Measurements from ENCODE around the gene DPM3. TPM values are rescaled to one million over a fixed set of nuclear protein-coding genes. Genes with fewer than 3 reads are reported as not detected.

The DPM3 gene
- total and polyA plus RNA-seq, 2 donors (not counting 1 experiment from before 2014, with no cell fraction given) = 39.9 to 97.3 TPM

DNA sequence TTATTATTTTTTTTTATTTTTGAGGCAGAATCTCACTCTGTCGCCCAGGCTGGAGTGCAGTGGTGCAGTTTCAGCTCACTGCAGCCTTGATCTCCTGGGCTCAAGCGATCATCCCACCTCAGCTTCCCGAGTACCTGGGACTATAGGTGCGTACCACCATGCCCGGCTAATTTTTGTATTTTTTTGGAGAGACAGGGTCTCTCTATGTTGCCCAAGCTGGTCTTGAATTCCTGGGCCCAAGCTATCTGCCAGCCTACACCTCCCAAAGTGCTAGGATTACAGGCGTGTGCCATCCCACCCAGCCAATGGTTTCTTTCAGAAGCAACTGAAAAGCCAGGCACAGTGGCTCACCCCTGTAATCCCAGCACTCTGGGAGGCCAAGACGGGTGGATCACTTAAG lies 30.5 kb upstream of the DPM3 start:
- H3K4me3 ChIP-seq (ENCODE audit: control extremely low read depth in 1 of 5, extremely low read depth in 1 of 5, insufficient read depth in 1 of 5, low read depth in 2 of 5, low read length in 4 of 5) = no peak overlapping the region
- DNase-seq = no peak
- peaks cover 34 to 48% of the 10 kb centered on the region in 2 donors for H3K4me1 ChIP-seq (ENCODE audit: control insufficient read depth in 2 of 2, insufficient read depth in 2 of 2, low read length in 2 of 2)
- peaks cover 0 to 21% of the 10 kb centered on the region in 2 experiments for H3K36me3 ChIP-seq (replicated peaks in 1 of 2; ENCODE audit: control extremely low read depth in 1 of 2, control insufficient read depth in 1 of 2, extremely low read depth in 1 of 2, insufficient read depth in 2 of 2, low read length in 1 of 2)
- H3K4me1 Mint-ChIP-seq = peaks cover 46% of the 10 kb centered on the region
- H3K27me3 Mint-ChIP-seq = no peaks in the 10 kb centered on the region
- peaks cover 42% of the 10 kb centered on the region for H3K79me2 ChIP-seq (ENCODE audit: control insufficient read depth, insufficient read depth, low read length)
- H4K20me1 ChIP-seq (ENCODE audit: control insufficient read depth, insufficient read depth, low read length, poor library complexity, severe bottlenecking) = no peaks in the 10 kb centered on the region
- CTCF ChIA-PET = interaction anchor here (0.7 to 12.7 kb wide), 7 partner anchors 7 to 95 kb away, joined by 3 to 307 read pairs (median 7); no protein-coding TSS in a partner anchor
- no peak overlapping the region for H3K4me2 ChIP-seq (replicated peaks; ENCODE audit: low read depth, low read length, poor library complexity, severe bottlenecking)
- intact Hi-C loops (cut with micrococcal nuclease) = loop anchor here (5.0 kb wide), 2 partner anchors 71 to 199 kb away; partner anchors contain the start of genes CKS1B and SHC1
- no peak overlapping the region for H3K4me3 Mint-ChIP-seq
- H3K9me3 ChIP-seq (ENCODE audit: control extremely low read depth in 1 of 3, control insufficient read depth in 2 of 3, insufficient read depth in 1 of 3, low read length in 2 of 3) = no peaks in the 10 kb centered on the region
- WGBS (ENCODE audit: insufficient coverage) = 98% methylated on average over 7 of the region's 7 CpGs
- no peak overlapping the region for H3K27ac Mint-ChIP-seq
- no peak overlapping the region for H3K27ac ChIP-seq (ENCODE audit: low read length in 2 of 2)
- TF ChIP-seq, protein P1, sequence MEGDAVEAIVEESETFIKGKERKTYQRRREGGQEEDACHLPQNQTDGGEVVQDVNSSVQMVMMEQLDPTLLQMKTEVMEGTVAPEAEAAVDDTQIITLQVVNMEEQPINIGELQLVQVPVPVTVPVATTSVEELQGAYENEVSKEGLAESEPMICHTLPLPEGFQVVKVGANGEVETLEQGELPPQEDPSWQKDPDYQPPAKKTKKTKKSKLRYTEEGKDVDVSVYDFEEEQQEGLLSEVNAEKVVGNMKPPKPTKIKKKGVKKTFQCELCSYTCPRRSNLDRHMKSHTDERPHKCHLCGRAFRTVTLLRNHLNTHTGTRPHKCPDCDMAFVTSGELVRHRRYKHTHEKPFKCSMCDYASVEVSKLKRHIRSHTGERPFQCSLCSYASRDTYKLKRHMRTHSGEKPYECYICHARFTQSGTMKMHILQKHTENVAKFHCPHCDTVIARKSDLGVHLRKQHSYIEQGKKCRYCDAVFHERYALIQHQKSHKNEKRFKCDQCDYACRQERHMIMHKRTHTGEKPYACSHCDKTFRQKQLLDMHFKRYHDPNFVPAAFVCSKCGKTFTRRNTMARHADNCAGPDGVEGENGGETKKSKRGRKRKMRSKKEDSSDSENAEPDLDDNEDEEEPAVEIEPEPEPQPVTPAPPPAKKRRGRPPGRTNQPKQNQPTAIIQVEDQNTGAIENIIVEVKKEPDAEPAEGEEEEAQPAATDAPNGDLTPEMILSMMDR (IDR thresholded peaks at IDR 0.05) = no peak
- TF ChIP-seq EZH2 (IDR thresholded peaks at IDR 0.05; ENCODE audit: borderline replicate concordance, insufficient read depth, low read depth, low read length, poor library complexity, severe bottlenecking) = no peak
- H3K9ac ChIP-seq (ENCODE audit: low read length) = no peak overlapping the region
- H3K9me3 Mint-ChIP-seq (ENCODE audit: insufficient read depth) = no peaks in the 10 kb centered on the region
- H3K27me3 ChIP-seq (replicated peaks in 1 of 4; ENCODE audit: control extremely low read depth in 1 of 4, control insufficient read depth in 3 of 4, insufficient read depth in 4 of 4, low read length in 3 of 4) = no peaks in the 10 kb centered on the region
- no peak overlapping the region for H2AFZ ChIP-seq (ENCODE audit: insufficient read depth, low read depth, low read length, poor library complexity, severe bottlenecking)
- ATAC-seq (ENCODE audit: low read depth) = no peak
- POLR2A ChIA-PET = interaction anchor here (0.7 to 0.8 kb wide), 4 partner anchors 25 to 165 kb away, joined by 3 to 6 read pairs (median 5); no protein-coding TSS in a partner anchor

DNA sequence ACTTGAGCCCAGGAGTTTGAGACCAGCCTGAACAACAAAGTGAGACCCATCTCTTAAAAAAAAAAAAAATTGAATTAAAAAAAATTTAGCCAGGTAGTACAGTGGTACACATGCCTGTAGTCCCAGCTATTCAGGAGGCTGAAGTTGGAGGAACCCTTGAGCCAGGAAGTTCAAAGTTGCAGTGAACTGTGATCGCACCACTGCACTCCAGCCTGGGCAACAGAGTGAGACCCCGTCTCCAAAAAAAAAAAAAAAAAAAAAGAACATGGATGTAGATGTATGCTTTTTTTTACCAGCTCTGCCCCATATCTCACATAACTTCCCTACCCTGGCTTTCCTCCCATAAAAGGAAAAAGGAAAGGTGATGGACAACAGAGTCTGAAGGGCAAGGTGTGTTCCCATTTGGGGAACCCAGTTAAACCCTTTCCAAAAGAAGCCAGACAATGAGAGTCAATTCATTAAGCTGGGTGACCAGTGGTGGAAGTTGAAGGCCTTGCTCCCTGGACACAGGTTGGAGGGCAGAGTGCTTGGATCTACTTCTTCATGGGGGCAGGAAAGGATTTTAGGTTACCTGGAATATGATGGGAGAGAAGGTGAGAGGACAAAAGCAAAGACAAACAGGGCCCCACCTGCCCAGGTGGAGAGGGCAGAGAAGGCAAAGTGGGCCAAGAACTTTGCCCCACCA lies 29.9 kb upstream of the DPM3 start:
- ChIA-PET POLR2A (interaction anchor here (0.7 to 0.8 kb wide), 3 partner anchors 26 to 39 kb away, joined by 3 to 6 read pairs (median 5); no protein-coding TSS in a partner anchor), CTCF (interaction anchor here (0.7 to 12.7 kb wide), 9 partner anchors 8 to 95 kb away, joined by 3 to 307 read pairs (median 46); partner anchors contain the start of gene SLC50A1)
- Mint-ChIP-seq H3K9me3 (ENCODE audit: insufficient read depth) (no peaks in the 10 kb centered on the region), H3K27me3 (no peaks in the 10 kb centered on the region), H3K4me1 (peaks cover 46% of the 10 kb centered on the region), H3K27ac (no peak overlapping the region), H3K4me3 (no peak overlapping the region)
- no peak overlapping the region for H3K4me3 ChIP-seq (ENCODE audit: control extremely low read depth in 1 of 5, extremely low read depth in 1 of 5, insufficient read depth in 1 of 5, low read depth in 2 of 5, low read length in 4 of 5)
- H3K79me2 ChIP-seq (ENCODE audit: control insufficient read depth, insufficient read depth, low read length) = peaks cover 42% of the 10 kb centered on the region
- H3K27me3 ChIP-seq (replicated peaks in 1 of 4; ENCODE audit: control extremely low read depth in 1 of 4, control insufficient read depth in 3 of 4, insufficient read depth in 4 of 4, low read length in 3 of 4) = no peaks in the 10 kb centered on the region
- H3K4me1 ChIP-seq (ENCODE audit: control insufficient read depth in 2 of 2, insufficient read depth in 2 of 2, low read length in 2 of 2) = peaks cover 34 to 48% of the 10 kb centered on the region in 2 donors
- no CpG with 5 or more reads among the region's 2 CpGs for WGBS (ENCODE audit: insufficient coverage)
- intact Hi-C loops (cut with micrococcal nuclease) = loop anchor here (5.0 kb wide), 2 partner anchors 72 to 198 kb away; partner anchors contain the start of genes CKS1B and SHC1
- no peak for TF ChIP-seq EZH2 (IDR thresholded peaks at IDR 0.05; ENCODE audit: borderline replicate concordance, insufficient read depth, low read depth, low read length, poor library complexity, severe bottlenecking)
- TF ChIP-seq, protein P1 (IDR thresholded peaks at IDR 0.05) = no peak
- no peak overlapping the region for H3K9ac ChIP-seq (ENCODE audit: low read length)
- no peak overlapping the region for H3K27ac ChIP-seq (ENCODE audit: low read length in 2 of 2)
- no peak overlapping the region for H2AFZ ChIP-seq (ENCODE audit: insufficient read depth, low read depth, low read length, poor library complexity, severe bottlenecking)
- H4K20me1 ChIP-seq (ENCODE audit: control insufficient read depth, insufficient read depth, low read length, poor library complexity, severe bottlenecking) = no peaks in the 10 kb centered on the region
- ATAC-seq (ENCODE audit: low read depth) (no peak), DNase-seq (no peak)
- peaks cover 0 to 21% of the 10 kb centered on the region in 2 experiments for H3K36me3 ChIP-seq (replicated peaks in 1 of 2; ENCODE audit: control extremely low read depth in 1 of 2, control insufficient read depth in 1 of 2, extremely low read depth in 1 of 2, insufficient read depth in 2 of 2, low read length in 1 of 2)
- H3K9me3 ChIP-seq (ENCODE audit: control extremely low read depth in 1 of 3, control insufficient read depth in 2 of 3, insufficient read depth in 1 of 3, low read length in 2 of 3) = peaks cover 0 to 2% (median 0%) of the 10 kb centered on the region in 3 donors
- no peak overlapping the region for H3K4me2 ChIP-seq (replicated peaks; ENCODE audit: low read depth, low read length, poor library complexity, severe bottlenecking)

All from B cell (primary cell).